ENCODE results near the gene HLA-DOB.

HLA-DOB gene

GRCh38 chr6:32816746-32817204 is at the start of gene HLA-DOB:
Gene HLA-DOB (minus strand): TSS chr6:32817002. CDS start chr6:32816951, 51 bp downstream.
- DNase-seq (ENCODE audit: low read depth): no peak

GRCh38 chr6:32865724-32866443 is 49.1 kb upstream of the HLA-DOB start:
- DNase-seq (ENCODE audit: low read depth): no peak

GRCh38 chr6:32862725-32863124 is 45.9 kb upstream of the HLA-DOB start:
- no peak for DNase-seq (ENCODE audit: low read depth)

GRCh38 chr6:32860674-32861073 is 43.9 kb upstream of the HLA-DOB start:
- DNase-seq (ENCODE audit: low read depth): no peak

- DNase-seq (ENCODE audit: low read depth): no peak
Measured at GRCh38 chr6:32858194-32858593, 41.4 kb upstream of the HLA-DOB start.

- DNase-seq (ENCODE audit: low read depth): no peak
Measured at GRCh38 chr6:32857156-32857891, 40.5 kb upstream of the HLA-DOB start.

GRCh38 chr6:32855467-32856174 is 38.8 kb upstream of the HLA-DOB start:
- no peak for DNase-seq (ENCODE audit: low read depth)

- DNase-seq (ENCODE audit: low read depth): peak; percentile 22
Measured at GRCh38 chr6:32854376-32855178, 37.8 kb upstream of the HLA-DOB start.

- peak; percentile 90 for DNase-seq (ENCODE audit: low read depth)
Measured at GRCh38 chr6:32853541-32854375, 37.0 kb upstream of the HLA-DOB start, which contains the start of the genes PSMB9 and TAP1. Gene PSMB9 (plus strand): TSS chr6:32854192. CDS start chr6:32854230, 38 bp downstream. Gene TAP1 (minus strand): TSS chr6:32853704. CDS start chr6:32853636, 68 bp downstream.

- DNase-seq (ENCODE audit: low read depth): peak; percentile 40
Measured at GRCh38 chr6:32852844-32853540, 36.2 kb upstream of the HLA-DOB start.

- no peak for DNase-seq (ENCODE audit: low read depth)
Measured at GRCh38 chr6:32852018-32852843, 35.4 kb upstream of the HLA-DOB start.

- no peak for DNase-seq (ENCODE audit: low read depth)
Measured at GRCh38 chr6:32851025-32851424, 34.2 kb upstream of the HLA-DOB start.

GRCh38 chr6:32849126-32849525 is 32.3 kb upstream of the HLA-DOB start:
- no peak for DNase-seq (ENCODE audit: low read depth)

GRCh38 chr6:32847795-32848194 is 31.0 kb upstream of the HLA-DOB start:
- no peak for DNase-seq (ENCODE audit: low read depth)

GRCh38 chr6:32847004-32847403 is 30.2 kb upstream of the HLA-DOB start:
- no peak for DNase-seq (ENCODE audit: low read depth)

- DNase-seq (ENCODE audit: low read depth): no peak
Measured at GRCh38 chr6:32845384-32845884, 28.6 kb upstream of the HLA-DOB start.

- no peak for DNase-seq (ENCODE audit: low read depth)
Measured at GRCh38 chr6:32844839-32845383, 28.1 kb upstream of the HLA-DOB start.

GRCh38 chr6:32843979-32844838 is 27.4 kb upstream of the HLA-DOB start, which contains the start of gene PSMB8:
Gene PSMB8 (minus strand): TSS chr6:32844047. CDS start chr6:32843996, 51 bp downstream.
- DNase-seq (ENCODE audit: low read depth): peak; percentile 86

Measured in fibroblast of gingiva (primary cell).